GM12875 (cell line): ENCODE results near the gene CEP19.
"Not testable (repeated sequence)": the region's sequence is repeated elsewhere in the genome, so short reads cannot be mapped to it uniquely, and the experiment has no call there.

Experiments used
- H3K4me3 ChIP-seq: one replicate; pipeline ENCODE4 v1.5.1; 2011; ENCODE audit warnings: low read depth, low read length, control low read depth
- TF ChIP-seq, protein P1 (sequence below): IDR thresholded peaks from 2 replicates; pipeline ENCODE4 v1.5.1; 2011; ENCODE audit warnings: low read depth, mild to moderate bottlenecking, control low read depth, inconsistent platforms, low read length, moderate library complexity, borderline replicate concordance; ENCODE audit not compliant: insufficient read depth

CEP19 gene, protein sequence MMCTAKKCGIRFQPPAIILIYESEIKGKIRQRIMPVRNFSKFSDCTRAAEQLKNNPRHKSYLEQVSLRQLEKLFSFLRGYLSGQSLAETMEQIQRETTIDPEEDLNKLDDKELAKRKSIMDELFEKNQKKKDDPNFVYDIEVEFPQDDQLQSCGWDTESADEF

DNA sequence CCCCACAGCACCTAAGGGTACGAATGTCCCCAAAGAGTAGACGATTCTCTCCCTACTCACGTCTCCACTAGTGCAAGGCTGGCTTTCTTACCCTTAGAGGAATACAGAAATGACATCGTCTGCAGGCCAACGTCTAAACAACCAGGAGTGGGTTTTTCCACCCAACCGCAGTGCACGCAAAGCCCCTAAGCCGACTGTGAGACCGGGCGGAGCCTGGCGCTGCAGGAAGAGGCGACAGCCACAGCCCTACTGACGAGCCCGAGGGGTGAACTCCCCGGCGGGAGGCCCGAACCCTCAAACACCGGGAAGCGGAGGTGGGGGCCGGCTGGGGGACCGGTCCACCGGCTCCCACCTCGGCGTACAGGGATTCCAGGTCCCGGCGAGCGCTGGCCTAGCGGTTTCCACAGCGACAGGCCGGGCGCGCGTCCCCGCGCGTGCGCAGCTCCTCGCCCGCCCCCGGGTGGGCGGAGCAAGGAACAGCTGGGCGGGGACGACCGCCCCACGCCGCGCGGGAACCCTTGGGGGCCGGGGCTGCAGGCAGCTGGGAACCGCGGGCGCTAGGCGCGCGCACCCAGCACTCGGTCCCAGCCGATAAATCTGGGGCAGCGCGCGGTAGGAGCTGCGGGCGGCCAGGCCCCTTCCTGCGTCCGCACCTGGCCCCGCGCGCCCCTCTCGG, at the start of gene CEP19, which contains the start of gene PIGX:
TSS of gene CEP19 (minus strand) at position 413 of the 676 bp plus-strand sequence. CDS start 3,593 bp downstream, outside the sequence.
TSS of gene PIGX (plus strand) at position 540 of the 676 bp plus-strand sequence.
- peak within 1 kb of the TSS; percentile 83 for H3K4me3 ChIP-seq
- TF ChIP-seq, protein P1, sequence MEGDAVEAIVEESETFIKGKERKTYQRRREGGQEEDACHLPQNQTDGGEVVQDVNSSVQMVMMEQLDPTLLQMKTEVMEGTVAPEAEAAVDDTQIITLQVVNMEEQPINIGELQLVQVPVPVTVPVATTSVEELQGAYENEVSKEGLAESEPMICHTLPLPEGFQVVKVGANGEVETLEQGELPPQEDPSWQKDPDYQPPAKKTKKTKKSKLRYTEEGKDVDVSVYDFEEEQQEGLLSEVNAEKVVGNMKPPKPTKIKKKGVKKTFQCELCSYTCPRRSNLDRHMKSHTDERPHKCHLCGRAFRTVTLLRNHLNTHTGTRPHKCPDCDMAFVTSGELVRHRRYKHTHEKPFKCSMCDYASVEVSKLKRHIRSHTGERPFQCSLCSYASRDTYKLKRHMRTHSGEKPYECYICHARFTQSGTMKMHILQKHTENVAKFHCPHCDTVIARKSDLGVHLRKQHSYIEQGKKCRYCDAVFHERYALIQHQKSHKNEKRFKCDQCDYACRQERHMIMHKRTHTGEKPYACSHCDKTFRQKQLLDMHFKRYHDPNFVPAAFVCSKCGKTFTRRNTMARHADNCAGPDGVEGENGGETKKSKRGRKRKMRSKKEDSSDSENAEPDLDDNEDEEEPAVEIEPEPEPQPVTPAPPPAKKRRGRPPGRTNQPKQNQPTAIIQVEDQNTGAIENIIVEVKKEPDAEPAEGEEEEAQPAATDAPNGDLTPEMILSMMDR = no peak

- TF ChIP-seq, protein P1 = no peak
- H3K4me3 ChIP-seq = no peak overlapping the region
Measured at GRCh38 chr3:196757876-196758739, 46.1 kb upstream of the CEP19 start.

GRCh38 chr3:196756732-196757131, 44.7 kb upstream of the CEP19 start:
- TF ChIP-seq, protein P1 = no peak
- no peak overlapping the region for H3K4me3 ChIP-seq

DNA sequence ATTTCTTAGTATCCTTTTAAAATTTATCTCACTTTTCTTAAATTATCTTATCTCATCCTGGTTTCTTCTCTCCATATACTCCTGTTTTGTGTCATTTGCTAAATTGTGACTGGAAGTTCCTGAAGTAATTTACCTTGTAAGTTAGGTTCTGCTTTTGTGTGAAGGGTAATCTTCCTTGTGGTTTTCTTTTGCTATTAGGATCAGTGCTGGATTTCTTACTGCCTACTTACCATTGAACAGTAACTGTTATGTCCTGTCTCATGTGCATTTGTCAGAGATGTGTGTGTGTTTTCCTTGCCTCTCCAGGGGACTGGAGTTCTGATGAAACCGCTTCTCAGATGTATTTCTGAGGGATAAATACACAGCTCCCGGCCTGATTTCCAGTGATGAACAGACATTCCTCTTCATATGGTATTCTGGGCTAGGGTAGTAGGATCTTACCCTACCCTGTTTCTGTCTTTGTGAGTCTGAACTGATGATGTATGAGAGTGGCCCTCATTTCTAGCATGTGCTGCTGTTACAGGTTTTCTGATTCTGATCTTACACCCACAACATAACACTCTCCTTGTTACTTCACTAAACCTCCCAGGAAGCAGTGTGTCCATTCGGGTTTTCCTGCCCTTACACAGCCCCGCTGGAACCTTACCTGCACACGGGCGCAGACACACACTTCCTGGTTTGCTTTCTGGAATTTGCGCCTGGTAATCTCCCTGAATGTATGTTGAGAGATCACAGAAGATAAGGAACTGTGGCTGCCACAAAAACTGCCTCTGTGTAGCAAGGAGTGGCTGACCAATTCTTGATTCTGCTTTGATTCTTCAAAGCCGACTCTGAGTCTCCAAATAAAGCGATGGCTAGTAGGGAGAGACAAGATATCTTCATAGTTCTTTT, 42.3 kb upstream of the CEP19 start:
- TF ChIP-seq, protein P1 = no peak
- H3K4me3 ChIP-seq = no peak overlapping the region

GRCh38 chr3:196753201-196753600, 41.2 kb upstream of the CEP19 start:
- TF ChIP-seq, protein P1 = no peak
- H3K4me3 ChIP-seq = no peak overlapping the region

DNA sequence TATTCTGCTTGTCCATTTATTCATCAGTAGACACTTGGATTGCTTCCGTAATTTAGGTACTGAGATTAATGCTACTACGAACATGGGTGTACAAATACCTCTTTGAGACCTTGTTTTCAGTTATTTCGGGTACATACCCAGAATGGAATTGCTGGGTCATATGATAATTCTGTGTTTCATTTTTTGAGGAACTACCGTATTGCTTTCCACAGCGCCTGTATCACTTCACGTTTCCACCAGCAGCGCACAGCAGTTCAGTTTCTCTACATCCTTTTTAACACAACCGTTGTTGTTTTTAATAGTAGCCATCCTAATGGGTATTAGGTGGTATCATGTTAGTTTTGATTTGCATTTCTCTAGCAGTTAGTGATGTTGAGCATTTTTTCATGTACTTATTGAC, 37.1 kb upstream of the CEP19 start:
- no peak overlapping the region for H3K4me3 ChIP-seq
- TF ChIP-seq, protein P1 = 0 out of 2 replicates have a peak, but pooled peaks have one; percentile 1

DNA sequence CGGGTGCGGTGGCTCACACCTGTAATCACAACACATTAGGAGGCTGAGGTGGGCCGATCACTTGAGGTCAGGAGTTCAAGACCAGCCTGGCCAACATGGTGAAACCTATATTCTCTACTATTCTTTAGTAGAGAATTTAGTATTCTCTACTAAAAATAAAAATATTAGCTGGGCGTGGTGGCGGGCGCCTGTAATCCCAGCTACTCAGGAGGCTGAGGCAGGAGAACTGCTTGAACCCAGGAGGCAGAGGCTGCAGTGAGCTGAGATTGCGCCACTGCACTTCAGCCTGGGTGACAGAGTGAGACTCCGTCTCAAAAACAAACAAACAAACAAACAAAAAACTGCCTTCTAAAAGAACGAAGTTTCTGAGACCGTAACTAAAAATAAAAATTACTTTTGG, 31.5 kb upstream of the CEP19 start:
- H3K4me3 ChIP-seq = not testable (repeated sequence)
